ENCODE measurements around the gene OR5T2.

DNA sequence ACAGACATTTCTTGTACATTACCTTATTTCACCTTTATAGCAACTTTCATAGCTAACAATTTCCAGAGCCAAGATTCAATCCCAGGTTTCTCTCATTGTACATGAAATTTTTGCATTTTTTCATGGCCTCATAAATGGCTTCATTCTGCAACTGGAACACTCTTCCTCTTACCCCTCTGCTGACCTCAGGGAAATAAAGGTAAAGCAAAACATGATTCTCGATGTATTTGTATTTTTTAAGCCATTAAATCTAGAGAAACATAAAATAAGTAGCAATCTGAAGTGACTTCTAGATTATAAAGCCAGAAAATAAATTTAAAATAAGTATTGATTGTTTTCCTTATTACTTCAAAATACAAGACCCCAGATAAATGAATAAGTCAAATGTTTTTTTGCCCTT, at the start of gene OR5T2:
- TF ChIP-seq, protein P1, sequence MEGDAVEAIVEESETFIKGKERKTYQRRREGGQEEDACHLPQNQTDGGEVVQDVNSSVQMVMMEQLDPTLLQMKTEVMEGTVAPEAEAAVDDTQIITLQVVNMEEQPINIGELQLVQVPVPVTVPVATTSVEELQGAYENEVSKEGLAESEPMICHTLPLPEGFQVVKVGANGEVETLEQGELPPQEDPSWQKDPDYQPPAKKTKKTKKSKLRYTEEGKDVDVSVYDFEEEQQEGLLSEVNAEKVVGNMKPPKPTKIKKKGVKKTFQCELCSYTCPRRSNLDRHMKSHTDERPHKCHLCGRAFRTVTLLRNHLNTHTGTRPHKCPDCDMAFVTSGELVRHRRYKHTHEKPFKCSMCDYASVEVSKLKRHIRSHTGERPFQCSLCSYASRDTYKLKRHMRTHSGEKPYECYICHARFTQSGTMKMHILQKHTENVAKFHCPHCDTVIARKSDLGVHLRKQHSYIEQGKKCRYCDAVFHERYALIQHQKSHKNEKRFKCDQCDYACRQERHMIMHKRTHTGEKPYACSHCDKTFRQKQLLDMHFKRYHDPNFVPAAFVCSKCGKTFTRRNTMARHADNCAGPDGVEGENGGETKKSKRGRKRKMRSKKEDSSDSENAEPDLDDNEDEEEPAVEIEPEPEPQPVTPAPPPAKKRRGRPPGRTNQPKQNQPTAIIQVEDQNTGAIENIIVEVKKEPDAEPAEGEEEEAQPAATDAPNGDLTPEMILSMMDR (IDR thresholded peaks at IDR 0.05) = no peak
- TF ChIP-seq POLR2AphosphoS5 (IDR thresholded peaks at IDR 0.05; ENCODE audit: low read depth, low read length) (no peak), SIN3A (IDR thresholded peaks at IDR 0.05; ENCODE audit: borderline replicate concordance, insufficient read depth, low read depth, low read length) (no peak), TCF7L2 (IDR thresholded peaks at IDR 0.05; ENCODE audit: low read depth, low read length) (no peak)
